ENCODE data around the gene AGO4.

- no peak for TF ChIP-seq POLR2A (IDR thresholded peaks at IDR 0.05; ENCODE audit: low read depth, low read length)
- TF ChIP-seq CEBPB (IDR thresholded peaks at IDR 0.05; ENCODE audit: low read depth, low read length): no peak
- TF ChIP-seq CTCF (conservative IDR thresholded peaks at IDR 0.05; ENCODE audit: low read depth, low read length): no peak
- no peak for TF ChIP-seq RAD21 (IDR thresholded peaks at IDR 0.05; ENCODE audit: low read length)
- TF ChIP-seq USF2 (IDR thresholded peaks at IDR 0.05; ENCODE audit: low read depth, low read length): no peak
These were observed 56.2 kb downstream of the AGO4 start for GRCh38 chr1:35863881-35864625.

Data from IMR-90 (cell line).